Measurements from ENCODE around the gene SLC7A14.

The SLC7A14 gene

GRCh38 chr3:170431054-170431453, 154.8 kb downstream of the SLC7A14 start:
- no peak for DNase-seq (ENCODE audit: extremely low read depth in 1 of 2, low read depth in 1 of 2)

GRCh38 chr3:170429050-170429449, 156.8 kb downstream of the SLC7A14 start:
- no peak for DNase-seq (ENCODE audit: extremely low read depth in 1 of 2, low read depth in 1 of 2)

- no peak for DNase-seq (ENCODE audit: extremely low read depth in 1 of 2, low read depth in 1 of 2)
Observed at GRCh38 chr3:170428095-170428494, 157.8 kb downstream of the SLC7A14 start.

- no peak for DNase-seq (ENCODE audit: extremely low read depth in 1 of 2, low read depth in 1 of 2)
Observed at GRCh38 chr3:170426240-170426797, 159.6 kb downstream of the SLC7A14 start.

GRCh38 chr3:170425491-170426239, 160.2 kb downstream of the SLC7A14 start:
- DNase-seq (ENCODE audit: extremely low read depth in 1 of 2, low read depth in 1 of 2), result no peak

- DNase-seq (ENCODE audit: extremely low read depth in 1 of 2, low read depth in 1 of 2), result no peak
Observed at GRCh38 chr3:170424879-170425278, 161.0 kb downstream of the SLC7A14 start.

GRCh38 chr3:170423001-170423615, 162.8 kb downstream of the SLC7A14 start:
- DNase-seq (ENCODE audit: extremely low read depth in 1 of 2, low read depth in 1 of 2), result no peak

- DNase-seq (ENCODE audit: extremely low read depth in 1 of 2, low read depth in 1 of 2), result no peak
Observed at GRCh38 chr3:170421758-170422157, 164.1 kb downstream of the SLC7A14 start.

GRCh38 chr3:170421111-170421641, 164.7 kb downstream of the SLC7A14 start:
- DNase-seq (ENCODE audit: extremely low read depth in 1 of 2, low read depth in 1 of 2), result no peak

GRCh38 chr3:170420307-170420821, 165.5 kb downstream of the SLC7A14 start:
- DNase-seq (ENCODE audit: extremely low read depth in 1 of 2, low read depth in 1 of 2), result no peak

- no peak for DNase-seq (ENCODE audit: extremely low read depth in 1 of 2, low read depth in 1 of 2)
Observed at GRCh38 chr3:170419557-170420087, 166.3 kb downstream of the SLC7A14 start.

GRCh38 chr3:170418422-170419398, 167.2 kb downstream of the SLC7A14 start, which contains the start of gene CLDN11:
CLDN11 (plus strand) TSS chr3:170418868; CDS start chr3:170419067, 199 bp downstream.
- DNase-seq (ENCODE audit: extremely low read depth in 1 of 2, low read depth in 1 of 2), result no peak

- DNase-seq (ENCODE audit: extremely low read depth in 1 of 2, low read depth in 1 of 2), result no peak
Observed at GRCh38 chr3:170417090-170417489, 168.8 kb downstream of the SLC7A14 start.

- no peak for DNase-seq (ENCODE audit: extremely low read depth in 1 of 2, low read depth in 1 of 2)
Observed at GRCh38 chr3:170414202-170414663, 171.6 kb downstream of the SLC7A14 start.

- DNase-seq (ENCODE audit: extremely low read depth in 1 of 2, low read depth in 1 of 2), result no peak
Observed at GRCh38 chr3:170413291-170413690, 172.6 kb downstream of the SLC7A14 start.

GRCh38 chr3:170410428-170411029, 175.3 kb downstream of the SLC7A14 start:
- DNase-seq (ENCODE audit: extremely low read depth in 1 of 2, low read depth in 1 of 2), result no peak

Measured in stimulated activated CD8-positive, alpha-beta memory T cell treated with anti-CD3 and anti-CD28 coated beads, Interleukin-7, amount 100 ng/mL, for 48 hours (primary cell).